Effector memory CD4-positive, alpha-beta T cell (primary cell): ENCODE results near the gene AGTRAP.

Source experiments
- DNase-seq, 3 donors: peaks; one replicate each; pipeline ENCODE4 v3.0.0-alpha.2; 2020
- H3K27ac ChIP-seq: 2 replicates; pipeline ENCODE4 v1.7.0; 2013; ENCODE audit warnings: mild to moderate bottlenecking, low read length, moderate library complexity; ENCODE audit not compliant: insufficient read depth, poor library complexity, severe bottlenecking
- H3K27me3 ChIP-seq: replicated peaks from 2 replicates; pipeline ENCODE4 v1.7.0; 2013; ENCODE audit warnings: mild to moderate bottlenecking, low read length; ENCODE audit not compliant: insufficient read depth, control insufficient read depth, poor library complexity, severe bottlenecking
- H3K36me3 ChIP-seq: 2 replicates; pipeline ENCODE4 v1.7.0; 2013; ENCODE audit warnings: mild to moderate bottlenecking, low read length, moderate library complexity; ENCODE audit not compliant: control insufficient read depth, insufficient read depth
- H3K4me1 ChIP-seq: 2 replicates; pipeline ENCODE4 v1.7.0; 2013; ENCODE audit warnings: low read length, mild to moderate bottlenecking; ENCODE audit not compliant: control insufficient read depth, insufficient read depth, poor library complexity, severe bottlenecking
- H3K4me3 ChIP-seq: 2 replicates; pipeline ENCODE4 v1.7.0; 2013; ENCODE audit warnings: low read length, low read depth, mild to moderate bottlenecking; ENCODE audit not compliant: insufficient read depth, poor library complexity, severe bottlenecking
- H3K9me3 ChIP-seq: 2 replicates; pipeline ENCODE4 v1.7.0; 2013; ENCODE audit warnings: mild to moderate bottlenecking, low read length, moderate library complexity; ENCODE audit not compliant: control insufficient read depth

The AGTRAP gene

GRCh38 chr1:11797525-11798216 lies 61.7 kb downstream of the AGTRAP start:
- Histone ChIP-seq H3K27me3 (no peaks in the 10 kb centered on the region), H3K27ac (no peak overlapping the region), H3K4me3 (no peak overlapping the region), H3K36me3 (peaks cover 55% of the 10 kb centered on the region), H3K4me1 (no peaks in the 10 kb centered on the region), H3K9me3 (no peaks in the 10 kb centered on the region)
- no peak for DNase-seq

GRCh38 chr1:11799099-11799498 lies 63.2 kb downstream of the AGTRAP start:
- no peak for DNase-seq
- Histone ChIP-seq H3K27ac (no peak overlapping the region), H3K4me1 (peaks cover 13% of the 10 kb centered on the region), H3K27me3 (no peaks in the 10 kb centered on the region), H3K4me3 (no peak overlapping the region), H3K9me3 (no peaks in the 10 kb centered on the region), H3K36me3 (peaks cover 48% of the 10 kb centered on the region)

- Histone ChIP-seq H3K9me3 (no peaks in the 10 kb centered on the region), H3K36me3 (peaks cover 41% of the 10 kb centered on the region), H3K27ac (no peak overlapping the region), H3K4me1 (peaks cover 21% of the 10 kb centered on the region), H3K27me3 (no peaks in the 10 kb centered on the region), H3K4me3 (no peak overlapping the region)
- no peak for DNase-seq
Measured at GRCh38 chr1:11799896-11800295, 64.0 kb downstream of the AGTRAP start.

GRCh38 chr1:11800391-11800755 lies 64.4 kb downstream of the AGTRAP start:
- no peak overlapping the region for H3K27ac ChIP-seq
- peaks cover 23% of the 10 kb centered on the region for H3K4me1 ChIP-seq

More at GRCh38 chr1:11800391-11800755, 64.4 kb downstream of the AGTRAP start:
- H3K9me3 ChIP-seq, result no peaks in the 10 kb centered on the region
- no peaks in the 10 kb centered on the region for H3K27me3 ChIP-seq
- DNase-seq, result no peak
- H3K4me3 ChIP-seq, result no peak overlapping the region
- peaks cover 36% of the 10 kb centered on the region for H3K36me3 ChIP-seq
